Activated naive CD8-positive, alpha-beta T cell treated with anti-CD3 and anti-CD28 coated beads, Interleukin-2, amount 50 U/mL, for 16 hours (primary cell): ENCODE measurements around the gene B4GALT1.
"Not testable (repeated sequence)": the region's sequence is repeated elsewhere in the genome, so short reads cannot be mapped to it uniquely, and the experiment has no call there.

Experiments used
- DNase-seq: peaks from one replicate; pipeline ENCODE4 v3.0.0-alpha.2; 2020; ENCODE audit warnings: low read depth, low spot score

The B4GALT1 gene

DNA sequence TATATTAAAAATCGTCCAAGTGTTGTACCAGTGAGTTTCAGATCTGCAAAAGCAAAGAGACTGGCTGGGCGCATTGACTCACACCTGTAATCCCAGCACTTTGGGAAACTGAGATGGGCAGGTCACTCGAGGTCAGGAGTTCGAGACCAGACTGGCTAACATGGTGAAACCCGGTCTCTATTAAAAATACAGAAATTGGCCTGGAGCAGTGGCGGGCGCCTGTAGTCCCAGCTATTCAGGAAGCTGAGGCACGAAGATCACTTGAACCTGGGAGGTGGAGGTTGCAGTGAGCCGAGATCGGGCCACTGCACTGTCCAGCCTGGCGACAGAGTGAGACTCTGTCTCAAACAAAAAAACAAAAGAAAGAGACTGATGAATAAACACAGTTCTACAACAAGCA is 18.3 kb upstream of the B4GALT1 start:
- DNase-seq, result no peak

DNA sequence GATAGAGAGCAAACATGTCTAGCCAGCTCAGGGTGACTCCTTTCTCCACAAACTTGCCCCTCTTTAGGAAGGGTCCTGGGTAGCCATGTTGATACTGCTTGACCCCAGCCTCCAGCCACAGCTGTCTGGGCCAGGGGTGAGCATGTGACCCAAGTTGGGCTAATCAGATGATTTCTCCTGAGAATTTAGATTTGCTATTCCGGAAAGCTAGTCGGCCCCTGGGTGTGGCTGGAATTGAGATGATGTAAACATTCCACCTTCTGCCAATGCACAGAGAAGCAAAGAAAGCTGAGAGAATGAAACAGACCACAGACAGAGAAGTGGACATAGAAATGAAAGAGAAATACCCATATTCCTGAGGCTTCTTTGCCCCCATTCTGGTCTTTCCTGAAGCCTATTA is 17.8 kb upstream of the B4GALT1 start:
- DNase-seq, result no peak

- no peak for DNase-seq
Measured at GRCh38 chr9:33182519-33182918, 15.4 kb upstream of the B4GALT1 start.

GRCh38 chr9:33180526-33181184 is 13.5 kb upstream of the B4GALT1 start:
- no peak for DNase-seq

GRCh38 chr9:33178972-33179697 is 12.0 kb upstream of the B4GALT1 start:
- DNase-seq, result no peak

GRCh38 chr9:33177639-33178038 is 10.5 kb upstream of the B4GALT1 start:
- DNase-seq, result no peak

DNA sequence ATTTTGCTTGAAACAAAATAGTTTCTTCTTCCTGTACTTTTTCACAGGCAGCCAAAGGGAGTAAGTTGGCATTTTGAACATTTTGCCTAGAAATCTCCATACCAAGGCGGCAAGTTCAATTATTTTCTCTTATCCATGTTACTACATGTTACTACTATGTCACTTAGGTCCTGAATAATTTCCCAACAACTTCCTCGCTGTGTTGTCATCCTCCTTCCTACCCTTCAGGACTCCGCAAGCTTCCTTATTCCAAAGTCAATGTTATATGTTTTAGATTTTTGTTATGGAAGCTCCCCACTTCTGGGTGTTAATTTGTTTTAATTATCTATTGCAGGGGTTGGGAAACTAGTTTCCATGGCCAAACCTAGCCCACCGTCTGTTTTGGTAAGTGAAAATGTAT is 9.9 kb upstream of the B4GALT1 start:
- no peak for DNase-seq

DNA sequence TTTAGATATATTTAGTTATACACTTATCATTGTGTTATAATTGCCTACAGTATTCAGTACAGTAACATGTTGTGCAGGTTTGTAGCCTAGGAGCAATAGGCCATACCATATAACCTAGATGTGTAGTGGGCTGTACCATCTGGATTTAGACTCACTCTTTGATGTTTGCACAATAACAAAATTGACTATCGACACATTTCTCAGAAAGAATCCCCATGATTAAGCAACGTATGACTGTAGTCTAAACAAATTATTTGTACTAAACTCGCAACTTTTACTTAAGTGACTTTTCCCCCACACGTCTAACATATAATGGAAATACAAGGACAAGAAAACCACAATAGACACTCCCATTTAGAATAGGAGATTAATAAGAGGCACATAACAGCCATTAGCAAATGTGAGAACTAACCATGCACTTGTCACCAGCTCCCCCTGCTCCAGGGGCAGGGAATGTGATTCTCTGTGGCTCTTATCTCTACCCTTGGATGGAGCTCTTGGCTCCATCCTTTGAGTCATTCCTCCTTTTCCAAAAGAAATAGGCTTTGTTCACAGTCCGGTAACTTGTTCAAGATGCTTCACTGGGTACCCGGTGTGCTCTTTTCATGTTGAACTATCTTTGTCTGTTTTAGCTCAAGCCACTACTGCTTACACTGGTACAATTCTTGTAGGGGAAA is 8.7 kb upstream of the B4GALT1 start:
- no peak for DNase-seq

GRCh38 chr9:33172256-33173238 is 5.4 kb upstream of the B4GALT1 start:
- no peak for DNase-seq

DNA sequence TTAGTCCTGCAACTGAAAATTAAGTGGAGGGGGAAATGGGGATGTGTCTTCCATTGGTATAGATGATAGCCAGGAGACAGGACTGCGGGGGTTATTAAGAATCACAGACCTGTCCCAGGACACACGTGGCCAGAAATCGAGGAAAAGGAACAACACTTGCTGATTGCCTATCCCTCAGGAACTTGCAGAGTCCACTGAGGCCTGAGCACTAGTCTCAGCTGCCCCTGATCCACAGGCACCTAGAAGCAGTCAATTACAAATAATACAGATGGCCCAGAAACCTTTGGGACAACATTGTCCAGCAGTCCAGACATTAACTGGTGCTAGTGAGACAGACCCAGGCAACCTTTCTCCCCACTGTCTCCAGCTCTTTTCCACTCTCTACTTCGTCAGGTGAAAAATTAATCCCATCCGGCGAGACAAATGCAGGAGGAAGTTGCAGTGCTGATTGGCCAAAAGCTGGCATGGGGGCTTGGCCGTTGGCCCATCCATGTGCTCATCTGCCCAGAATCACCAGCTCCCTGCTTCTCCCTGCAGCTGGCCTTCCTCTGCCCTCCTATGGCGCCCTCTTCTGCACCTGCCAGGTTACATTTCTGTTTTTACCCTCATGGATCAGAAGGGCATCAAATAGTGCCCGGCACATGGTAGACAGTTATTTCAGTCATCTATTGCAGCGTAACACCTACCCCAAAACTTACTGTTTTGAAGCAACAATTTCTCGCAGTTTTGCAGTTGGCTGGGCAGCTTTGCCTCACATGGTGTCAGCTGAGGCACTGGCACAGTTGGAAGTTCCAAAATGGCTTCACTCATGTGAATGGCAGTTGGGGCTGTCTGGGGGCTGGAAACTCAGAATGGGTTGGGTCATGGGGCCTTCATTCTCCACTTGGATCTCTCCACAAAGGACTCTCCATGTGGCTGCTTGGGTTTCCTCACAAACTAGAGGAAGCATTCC is 3.6 kb upstream of the B4GALT1 start:
- no peak for DNase-seq

DNA sequence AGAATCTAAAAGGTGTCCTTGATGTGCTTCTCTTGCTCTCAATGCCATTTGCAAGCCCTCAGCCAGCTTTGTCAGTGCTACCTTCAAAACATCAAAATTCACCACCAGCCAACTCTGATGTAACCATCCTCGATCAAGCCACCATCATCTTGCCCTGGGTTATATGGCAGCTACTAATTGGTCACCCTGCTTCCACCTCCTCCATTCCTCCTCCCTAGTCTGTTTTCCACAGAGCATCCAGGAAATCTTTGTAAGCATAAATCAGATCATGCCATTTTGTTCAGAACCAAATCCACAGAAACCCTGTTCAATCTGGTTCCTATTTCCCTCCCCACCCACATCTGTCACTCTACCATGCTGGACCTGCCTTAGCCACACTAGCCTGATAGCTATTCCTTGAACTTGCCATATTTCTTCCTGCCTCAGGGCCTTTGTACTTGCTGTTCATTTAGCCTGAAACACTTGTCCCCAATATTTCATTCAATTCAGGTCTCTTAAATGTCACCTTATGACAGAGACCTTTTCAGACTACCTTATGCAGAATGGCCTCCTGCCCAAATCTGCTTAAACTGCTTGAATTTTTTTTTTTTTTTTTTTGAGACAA is 1.9 kb upstream of the B4GALT1 start:
- no peak for DNase-seq

DNA sequence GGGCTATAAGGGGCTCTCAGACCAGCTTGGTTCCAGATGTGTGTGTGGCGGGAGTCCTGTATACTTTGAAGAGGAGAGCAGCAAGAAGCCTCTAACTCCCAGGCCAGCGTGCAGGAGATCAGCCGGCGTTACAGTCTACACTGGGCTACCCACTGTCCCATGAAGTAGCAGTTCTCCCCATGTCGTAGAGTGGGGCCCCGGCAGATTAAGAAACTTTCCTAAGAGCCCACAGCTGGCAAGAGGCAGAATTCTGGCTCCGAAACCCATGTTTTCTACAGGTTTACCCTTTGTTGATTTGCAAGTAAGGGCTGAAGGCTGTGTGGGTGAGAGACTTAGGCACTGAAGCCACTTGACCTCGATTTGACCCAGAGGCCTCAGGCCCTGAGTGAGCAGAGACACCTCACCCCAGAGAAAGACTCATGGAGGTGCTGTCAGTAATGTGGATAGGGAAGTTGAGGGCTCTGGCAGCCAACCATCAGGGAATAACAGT is 881 bp upstream of the B4GALT1 start:
- DNase-seq, result no peak

DNA sequence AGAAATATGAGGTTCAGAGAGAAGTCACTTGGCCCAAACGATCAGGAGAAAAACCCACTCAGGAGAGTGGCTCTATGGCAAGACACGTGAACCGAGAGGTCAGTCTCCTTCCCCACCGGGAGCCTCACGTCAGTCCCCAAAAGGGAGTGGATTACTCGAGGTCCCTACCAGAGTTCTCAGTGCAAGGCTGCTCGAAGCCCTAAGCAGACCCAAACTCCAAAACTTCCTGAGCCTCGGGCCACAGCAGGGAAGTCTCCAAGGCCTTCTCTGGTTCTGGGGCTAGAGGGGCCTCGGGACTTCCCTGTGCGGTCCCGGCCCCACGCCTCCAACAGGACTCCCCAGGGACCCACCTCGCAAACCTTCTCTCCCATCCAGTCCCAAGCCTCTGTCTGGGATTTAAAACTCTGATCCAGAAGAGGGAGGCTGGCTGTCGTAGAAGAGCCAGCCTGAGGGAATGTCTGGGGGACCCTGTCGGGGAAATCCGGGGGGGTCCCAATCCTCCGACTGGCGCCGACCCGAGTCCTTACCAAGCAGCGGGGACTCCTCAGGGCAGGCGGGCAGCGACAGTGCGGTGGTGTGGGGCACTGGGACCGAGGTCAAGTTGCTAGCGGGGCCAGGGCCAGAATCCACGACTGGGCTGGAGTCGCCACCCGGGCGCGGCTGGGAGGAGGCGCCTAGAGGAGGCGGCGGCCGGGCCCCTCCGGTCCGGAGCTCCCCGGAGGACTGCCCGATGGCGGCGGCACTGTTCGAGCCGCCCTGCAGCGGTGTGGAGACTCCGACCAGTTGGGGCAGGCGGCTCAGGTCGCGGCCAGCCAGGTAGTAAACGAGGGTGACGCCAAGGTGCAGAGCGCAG is 679 bp downstream of the B4GALT1 start:
- no peak for DNase-seq

DNA sequence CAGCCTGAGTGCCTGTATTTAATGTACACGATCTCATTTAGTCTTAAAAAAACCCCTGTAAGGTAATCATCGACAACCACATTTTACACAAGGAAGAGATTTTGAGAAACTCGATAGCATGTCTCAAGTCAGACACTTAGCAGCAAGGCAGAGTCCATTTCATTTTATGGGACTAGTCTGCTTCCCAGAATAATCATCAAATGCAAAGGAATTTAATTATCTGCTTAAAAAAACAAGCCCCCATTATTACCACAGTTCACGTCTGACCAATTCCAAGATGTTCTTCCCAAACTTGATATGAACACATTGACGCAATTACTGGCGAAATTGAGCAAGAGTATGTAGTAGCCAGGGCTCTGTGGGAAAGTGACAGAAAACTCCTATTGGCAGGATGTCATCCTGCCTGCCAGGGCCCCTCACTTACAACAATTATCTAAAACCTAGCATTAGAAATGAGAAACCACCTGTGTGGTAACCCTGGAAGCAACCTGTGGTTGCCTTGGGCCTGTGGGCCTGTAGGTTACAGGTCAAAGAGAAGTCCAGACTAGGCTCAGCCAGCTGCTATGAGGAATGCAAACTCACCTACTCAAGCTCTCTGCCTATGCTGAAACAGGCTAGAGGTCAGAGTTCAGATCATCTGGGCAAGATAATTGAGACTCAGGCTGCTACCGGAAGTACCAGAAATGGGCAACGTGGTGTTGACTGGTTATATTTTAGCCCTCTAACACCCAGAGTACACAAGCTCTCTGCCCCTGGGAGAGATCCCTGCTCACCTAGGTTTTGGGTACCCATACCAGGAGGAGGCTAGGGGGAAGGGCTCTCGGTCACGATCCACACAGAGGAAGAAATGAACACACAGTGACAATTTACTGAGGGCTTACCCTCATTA is 1.6 kb downstream of the B4GALT1 start:
- DNase-seq, result no peak

- not testable (repeated sequence) for DNase-seq
Measured at GRCh38 chr9:33164921-33165262, 2.2 kb downstream of the B4GALT1 start.

DNA sequence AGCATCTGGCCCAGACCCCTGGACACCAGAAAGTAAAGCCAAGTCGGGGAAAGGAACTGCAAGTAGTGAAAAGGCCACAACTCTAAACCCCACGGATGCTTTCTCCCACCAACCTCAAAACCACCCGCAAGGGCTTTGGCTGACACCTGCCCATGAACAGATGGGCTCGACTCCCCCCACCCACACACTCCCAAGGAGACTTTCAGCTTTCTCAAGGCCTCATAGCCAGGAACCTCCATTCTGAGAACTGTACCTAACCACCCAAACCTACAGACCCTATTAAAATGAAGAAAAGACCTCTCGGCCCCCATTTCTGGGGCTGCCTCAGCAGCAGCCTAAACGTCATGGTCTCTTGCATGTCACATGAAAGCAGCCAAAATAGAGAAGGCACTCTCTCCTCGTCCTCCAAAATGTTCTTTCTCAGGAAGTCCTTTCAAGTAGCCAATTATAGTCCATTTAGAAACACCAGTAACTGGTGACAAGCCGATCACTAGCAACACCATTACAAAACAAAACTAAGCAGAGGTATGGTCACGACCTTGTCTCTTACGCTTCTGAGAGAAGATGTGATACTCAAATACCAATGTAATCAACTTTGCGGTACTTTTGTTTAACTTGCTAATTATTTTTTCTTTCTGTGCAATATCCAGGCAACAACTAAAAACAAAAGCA is 2.9 kb downstream of the B4GALT1 start:
- no peak for DNase-seq

GRCh38 chr9:33163433-33164137 is 3.6 kb downstream of the B4GALT1 start:
- no peak for DNase-seq
